Muscle layer of colon (tissue), 2 donors: Measurements from ENCODE around the gene MCAT.
"Not testable (repeated sequence)": the region's sequence is repeated elsewhere in the genome, so short reads cannot be mapped to it uniquely, and the experiment has no call there.

Source experiments
- H3K27ac ChIP-seq: one replicate; pipeline ENCODE4 v1.7.0; 2013; ENCODE audit warnings: low read depth, mild to moderate bottlenecking, low read length, moderate library complexity
- H3K27me3 ChIP-seq, 2 donors: one replicate each; pipeline ENCODE4 v1.7.0; 2013; ENCODE audit warnings: low read length in 2 of 2, mild to moderate bottlenecking in 2 of 2; ENCODE audit not compliant: insufficient read depth in 2 of 2, control insufficient read depth in 1 of 2
- H3K36me3 ChIP-seq: one replicate; pipeline ENCODE4 v1.7.0; 2013; ENCODE audit warnings: mild to moderate bottlenecking, low read length; ENCODE audit not compliant: insufficient read depth
- H3K4me1 ChIP-seq: one replicate; pipeline ENCODE4 v1.7.0; 2013; ENCODE audit warnings: mild to moderate bottlenecking, low read length; ENCODE audit not compliant: insufficient read depth
- H3K4me3 ChIP-seq, 2 donors: one replicate each; pipeline ENCODE4 v1.7.0; 2013; ENCODE audit warnings: low read length in 2 of 2, low read depth in 1 of 2, mild to moderate bottlenecking in 1 of 2, moderate library complexity in 1 of 2
- H3K9ac ChIP-seq: one replicate; pipeline ENCODE4 v1.7.0; 2013; ENCODE audit warnings: low read length
- H3K9me3 ChIP-seq: one replicate; pipeline ENCODE4 v1.7.0; 2013; ENCODE audit warnings: mild to moderate bottlenecking, low read length
- donor health status: abdominal sarcoma.
- donor health status: Adenocarcinoma of cecum.

MCAT gene

GRCh38 chr22:43110927-43111623 is 32.1 kb downstream of the MCAT start:
- Histone ChIP-seq H3K4me1 (peaks cover 11% of the 10 kb centered on the region), H3K9ac (no peak overlapping the region), H3K36me3 (no peaks in the 10 kb centered on the region), H3K4me3 (peak overlapping the region; percentile 47), H3K27ac (no peak overlapping the region), H3K27me3 (peaks cover 19 to 44% of the 10 kb centered on the region in 2 donors), H3K9me3 (no peaks in the 10 kb centered on the region)

GRCh38 chr22:43110444-43110926 is 32.7 kb downstream of the MCAT start, which contains the start of gene BIK:
Gene BIK (plus strand): TSS chr22:43110750. CDS start chr22:43124023, 13,273 bp downstream.
- no peak within 1 kb of the TSS for H3K27ac ChIP-seq
- H3K27me3 ChIP-seq: peaks cover 19 to 44% of the 10 kb centered on the region in 2 donors
- H3K36me3 ChIP-seq: no peaks in the 10 kb centered on the region

GRCh38 chr22:43109921-43110443 is 33.2 kb downstream of the MCAT start:
- Histone ChIP-seq H3K36me3 (no peaks in the 10 kb centered on the region), H3K9me3 (no peaks in the 10 kb centered on the region), H3K27ac (no peak overlapping the region), H3K4me1 (peaks cover 11% of the 10 kb centered on the region), H3K9ac (no peak overlapping the region), H3K27me3 (peaks cover 19 to 40% of the 10 kb centered on the region in 2 donors), H3K4me3 (peak overlapping the region; percentile 38)

More at GRCh38 chr22:43110444-43110926, 32.7 kb downstream of the MCAT start, which contains the start of gene BIK:
- Histone ChIP-seq H3K4me1 (peaks cover 11% of the 10 kb centered on the region), H3K9me3 (no peaks in the 10 kb centered on the region), H3K9ac (no peak within 1 kb of the TSS), H3K4me3 (peak within 1 kb of the TSS; percentile 47)

- peaks cover 11% of the 10 kb centered on the region for H3K4me1 ChIP-seq
- no peak overlapping the region for H3K9ac ChIP-seq
- no peaks in the 10 kb centered on the region for H3K36me3 ChIP-seq
- peaks cover 19 to 40% of the 10 kb centered on the region in 2 donors for H3K27me3 ChIP-seq
- H3K27ac ChIP-seq: no peak overlapping the region
- H3K9me3 ChIP-seq: no peaks in the 10 kb centered on the region
- no peak overlapping the region for H3K4me3 ChIP-seq
Measured at GRCh38 chr22:43109511-43109910, 33.7 kb downstream of the MCAT start.

- Histone ChIP-seq H3K36me3 (no peaks in the 10 kb centered on the region), H3K27me3 (peaks cover 2 to 15% of the 10 kb centered on the region in 2 donors), H3K27ac (no peak overlapping the region), H3K9ac (no peak overlapping the region), H3K4me1 (peaks cover 7% of the 10 kb centered on the region), H3K4me3 (no peak overlapping the region), H3K9me3 (no peaks in the 10 kb centered on the region)
Measured at GRCh38 chr22:43106302-43106701, 36.9 kb downstream of the MCAT start.

GRCh38 chr22:43104950-43105349 is 38.2 kb downstream of the MCAT start:
- H3K36me3 ChIP-seq, H3K9ac ChIP-seq, H3K4me3 ChIP-seq, H3K27me3 ChIP-seq, H3K9me3 ChIP-seq, H3K27ac ChIP-seq, H3K4me1 ChIP-seq: not testable (repeated sequence)

- H3K27me3 ChIP-seq, H3K9me3 ChIP-seq, H3K4me1 ChIP-seq, H3K9ac ChIP-seq, H3K4me3 ChIP-seq, H3K36me3 ChIP-seq, H3K27ac ChIP-seq: not testable (repeated sequence)
Measured at GRCh38 chr22:43104056-43104625, 39.1 kb downstream of the MCAT start.

GRCh38 chr22:43101306-43101705 is 41.9 kb downstream of the MCAT start:
- Histone ChIP-seq H3K4me3 (no peak overlapping the region), H3K36me3 (no peaks in the 10 kb centered on the region), H3K27me3 (no peaks in the 10 kb centered on the region), H3K9me3 (no peaks in the 10 kb centered on the region), H3K9ac (no peak overlapping the region), H3K4me1 (no peaks in the 10 kb centered on the region), H3K27ac (no peak overlapping the region)

GRCh38 chr22:43100225-43100624 is 43.0 kb downstream of the MCAT start:
- Histone ChIP-seq H3K4me1 (no peaks in the 10 kb centered on the region), H3K27ac (no peak overlapping the region), H3K36me3 (no peaks in the 10 kb centered on the region), H3K27me3 (no peaks in the 10 kb centered on the region), H3K9ac (no peak overlapping the region), H3K4me3 (no peak overlapping the region), H3K9me3 (no peaks in the 10 kb centered on the region)

GRCh38 chr22:43099095-43099494 is 44.1 kb downstream of the MCAT start:
- no peaks in the 10 kb centered on the region for H3K9me3 ChIP-seq
- no peaks in the 10 kb centered on the region for H3K27me3 ChIP-seq
- H3K9ac ChIP-seq: no peak overlapping the region
- H3K27ac ChIP-seq: no peak overlapping the region
- no peaks in the 10 kb centered on the region for H3K36me3 ChIP-seq
- no peaks in the 10 kb centered on the region for H3K4me1 ChIP-seq
- no peak overlapping the region for H3K4me3 ChIP-seq

- no peak overlapping the region for H3K9ac ChIP-seq
- no peaks in the 10 kb centered on the region for H3K9me3 ChIP-seq
- no peaks in the 10 kb centered on the region for H3K27me3 ChIP-seq
- H3K27ac ChIP-seq: no peak overlapping the region
- H3K4me3 ChIP-seq: no peak overlapping the region
- no peaks in the 10 kb centered on the region for H3K36me3 ChIP-seq
- no peaks in the 10 kb centered on the region for H3K4me1 ChIP-seq
Measured at GRCh38 chr22:43098356-43098755, 44.8 kb downstream of the MCAT start.
